ENCODE data around the gene ETV6.

Gene ETV6

DNA sequence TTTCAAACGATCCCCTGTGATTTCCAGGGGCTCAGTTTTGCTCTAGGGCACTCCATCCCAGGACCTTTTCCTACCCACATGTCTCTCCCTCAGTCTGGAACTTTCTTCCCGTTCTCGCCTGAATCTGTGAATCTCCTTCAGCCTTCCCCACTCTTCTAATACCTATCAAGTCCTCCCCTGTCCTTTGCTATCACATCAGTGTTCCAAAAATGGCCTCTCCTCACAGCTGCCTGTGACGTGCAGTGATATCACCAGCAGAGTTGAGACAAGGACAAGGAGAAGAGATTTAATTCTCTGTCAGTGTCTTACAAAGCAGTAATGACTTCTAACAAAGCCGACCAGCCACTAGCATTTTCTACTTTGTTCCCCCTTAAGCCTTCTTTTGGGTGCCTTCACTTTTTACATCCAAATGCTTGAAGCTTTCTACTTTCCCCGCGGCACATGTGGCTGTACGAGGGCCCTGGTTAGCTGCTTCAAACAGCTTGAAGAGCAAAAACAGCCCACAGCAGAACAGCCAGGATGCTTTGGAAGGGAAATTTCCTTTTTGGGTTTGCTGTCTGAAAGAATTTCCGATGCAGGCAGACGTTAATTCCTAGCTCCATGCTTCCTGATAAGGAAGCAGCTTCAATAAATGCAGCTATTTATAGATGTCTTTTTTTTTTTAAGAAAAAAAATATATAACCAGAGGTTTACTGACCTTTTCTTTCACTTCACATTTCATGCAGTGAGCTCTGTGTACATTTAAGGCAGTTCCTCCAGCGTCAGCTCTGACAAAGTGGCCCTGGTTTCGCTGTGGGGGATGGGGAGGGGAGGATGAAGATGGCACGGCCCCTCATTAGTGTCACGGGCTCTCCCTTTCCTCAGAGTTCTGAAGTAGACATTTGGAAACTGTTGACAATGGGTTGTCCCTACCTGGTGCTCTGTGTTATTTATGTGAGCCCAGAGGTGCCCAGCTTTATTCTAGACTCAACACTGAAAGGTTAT lies 109.3 kb downstream of the ETV6 start:
- DNase-seq (ENCODE audit: low read depth in 3 of 3): no peak

DNA sequence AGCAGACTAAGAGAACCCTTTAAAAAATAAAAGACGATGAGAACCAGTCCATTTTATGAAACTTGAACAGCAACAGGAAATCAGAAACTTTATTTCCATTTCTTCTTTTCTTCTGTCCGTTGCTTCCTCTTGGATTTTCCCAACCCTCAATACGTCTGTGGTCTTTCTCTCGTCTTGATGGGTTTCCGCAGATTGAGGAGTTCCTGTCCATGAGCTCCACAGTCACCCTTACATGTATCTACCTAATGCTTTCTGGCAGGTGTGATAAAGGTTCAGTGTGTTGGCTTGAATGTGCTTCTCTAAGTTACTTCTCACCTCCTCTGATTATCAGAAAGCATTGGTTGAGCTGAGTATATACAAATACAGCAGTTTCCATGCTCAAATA lies 110.0 kb downstream of the ETV6 start:
- DNase-seq (ENCODE audit: low read depth in 3 of 3): no peak

DNA sequence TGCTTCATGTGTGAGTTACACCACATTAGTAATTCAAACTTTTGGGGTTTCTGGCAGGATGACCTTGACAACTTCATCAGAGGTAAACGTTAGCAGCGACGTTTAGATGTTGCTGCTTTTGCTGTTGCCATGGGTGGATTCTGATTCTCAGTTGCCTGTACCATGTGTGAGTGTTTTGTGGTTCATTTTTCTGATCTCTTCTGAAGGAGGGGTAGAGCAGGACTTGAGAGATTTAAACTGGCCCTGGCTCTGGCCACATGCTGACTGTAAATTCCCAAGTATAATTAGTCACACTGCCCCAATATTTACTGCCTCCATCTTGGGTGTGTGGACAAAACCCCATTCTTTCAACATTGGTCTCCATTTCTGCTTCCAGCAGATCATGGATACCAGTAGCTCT lies 110.4 kb downstream of the ETV6 start:
- no peak for DNase-seq (ENCODE audit: low read depth in 3 of 3)

DNA sequence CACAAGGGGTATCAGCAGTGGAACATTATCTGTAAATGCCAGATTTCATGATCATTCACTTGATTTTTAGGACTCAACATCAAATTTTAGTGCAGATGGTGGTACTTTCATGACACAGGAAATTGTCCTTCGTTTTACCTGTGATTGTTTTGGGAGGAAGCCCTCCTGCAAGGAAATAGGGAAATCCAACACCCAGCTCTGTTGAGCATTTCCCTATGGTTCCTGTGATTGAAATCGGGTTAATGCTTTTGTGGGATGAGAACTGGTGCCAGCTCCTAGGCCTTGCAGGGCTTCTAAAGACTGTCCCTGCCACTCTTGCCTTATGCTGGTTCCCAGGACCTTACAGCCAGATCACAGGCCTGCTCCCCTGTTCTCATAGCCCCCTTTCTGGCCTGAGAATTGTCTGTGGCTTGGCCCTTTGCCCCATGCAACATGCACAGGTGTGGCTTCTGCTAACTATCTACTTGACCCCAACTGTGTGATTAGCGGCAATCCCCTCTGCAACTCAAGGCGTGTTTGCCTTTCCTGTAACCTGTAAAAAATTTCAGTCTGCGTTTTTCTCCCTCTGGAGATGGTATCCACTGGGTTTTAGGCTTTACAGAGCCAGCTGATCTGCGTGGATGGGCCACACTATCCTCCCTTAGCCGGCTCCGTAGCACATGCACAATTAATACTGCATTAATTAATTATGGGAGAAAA lies 112.5 kb downstream of the ETV6 start:
- DNase-seq (ENCODE audit: low read depth in 3 of 3): no peak

DNA sequence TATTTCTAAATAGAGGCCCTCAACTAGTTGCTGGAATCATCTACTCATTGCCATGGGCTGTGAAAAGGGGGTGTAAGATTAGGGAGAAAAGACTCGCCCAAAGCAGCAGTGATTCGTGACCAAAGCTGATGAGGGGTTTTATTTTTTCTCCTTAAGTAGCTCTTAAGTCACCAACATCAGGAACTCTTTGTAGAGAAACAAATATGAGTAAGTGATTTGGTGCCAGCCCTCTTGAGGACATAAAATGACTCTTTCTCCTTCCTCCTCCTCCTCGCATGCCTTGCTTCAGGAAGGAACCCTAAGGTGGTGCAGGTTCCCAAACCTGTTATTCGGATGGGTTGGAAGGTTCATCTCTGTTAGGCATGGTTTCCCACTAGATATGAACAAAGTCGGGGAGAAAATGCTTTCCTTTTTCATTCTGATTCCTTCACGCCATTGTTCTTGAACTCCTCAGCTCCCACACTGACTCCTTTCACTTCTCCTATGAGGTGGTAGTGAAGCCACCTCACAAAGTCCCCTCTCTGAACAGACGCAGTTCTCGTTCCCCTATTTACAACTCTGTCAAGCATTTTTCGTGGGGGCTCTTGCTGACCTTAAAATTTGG lies 113.4 kb downstream of the ETV6 start:
- no peak for DNase-seq (ENCODE audit: low read depth in 3 of 3)

DNA sequence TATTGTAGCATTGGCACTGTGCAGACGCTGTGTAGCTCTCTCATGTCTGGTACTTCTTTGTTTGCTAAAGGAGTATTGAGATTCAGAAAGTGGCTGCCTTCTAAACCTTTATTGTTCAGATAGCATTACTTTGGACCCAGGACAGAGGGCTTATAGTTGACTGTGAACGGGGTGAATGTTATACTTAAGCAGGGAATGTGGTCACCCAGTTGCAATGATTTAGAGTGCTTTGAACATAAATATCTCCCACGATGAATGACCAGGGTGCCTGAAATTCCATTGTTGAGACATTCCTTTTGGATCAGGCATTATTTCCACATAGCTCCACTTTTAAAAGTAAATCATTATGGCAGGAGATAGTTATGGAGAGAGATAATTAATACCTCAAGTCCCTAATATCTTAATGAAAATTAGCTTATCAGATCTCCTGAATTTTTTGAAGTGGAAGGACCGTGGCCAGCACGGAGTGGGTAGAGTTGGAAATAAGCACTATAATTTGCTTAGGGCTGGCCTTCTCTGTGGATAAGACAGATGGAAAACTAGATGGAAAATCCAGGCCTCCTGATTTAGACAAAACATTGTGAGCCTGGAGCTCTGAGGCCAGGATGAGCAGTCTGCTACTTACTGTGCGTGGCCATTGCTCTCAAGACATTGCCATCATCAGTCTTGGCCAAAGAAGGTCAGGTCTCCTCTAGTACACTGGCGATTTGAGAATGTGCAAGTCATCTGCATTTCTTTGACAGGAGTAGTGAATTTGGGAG lies 114.5 kb downstream of the ETV6 start:
- DNase-seq (ENCODE audit: low read depth in 3 of 3): no peak

DNA sequence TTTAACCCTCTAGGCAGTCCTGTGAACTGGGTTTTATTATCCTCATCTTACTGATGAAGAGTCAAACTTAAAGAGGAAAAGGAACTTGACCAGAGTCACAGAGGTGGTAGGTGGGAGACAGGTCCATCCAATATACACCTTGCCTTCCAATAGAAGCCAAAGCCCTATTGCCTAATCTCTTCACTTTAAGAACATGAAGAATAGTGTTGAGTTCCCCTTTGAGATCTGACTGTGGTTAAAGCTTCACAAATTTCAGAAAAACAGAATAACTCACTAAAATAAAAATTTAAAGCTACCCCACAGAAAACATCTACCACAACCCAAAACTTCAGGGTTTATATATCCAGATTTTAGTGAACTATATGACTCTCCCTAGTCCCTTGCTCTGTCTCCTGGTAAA lies 115.4 kb downstream of the ETV6 start:
- DNase-seq (ENCODE audit: low read depth in 3 of 3): no peak

DNA sequence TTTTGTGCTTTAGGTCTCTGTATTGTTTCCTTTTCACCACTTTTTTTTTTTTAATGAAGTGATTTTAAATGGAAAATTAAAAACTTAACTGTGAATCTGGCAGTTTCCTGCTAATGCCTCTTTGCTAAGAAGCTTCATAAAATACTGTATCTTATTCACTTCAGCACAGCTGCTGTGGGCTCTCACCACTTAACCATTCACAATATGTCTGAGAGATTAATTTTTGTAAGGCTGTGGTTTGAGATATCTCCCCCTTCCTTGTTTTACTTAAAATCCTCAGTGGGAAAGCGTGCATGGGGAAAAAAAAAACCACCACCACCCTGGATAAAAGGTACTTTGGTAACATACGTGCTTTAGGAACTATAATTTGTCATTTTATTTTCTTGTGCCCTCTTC lies 115.9 kb downstream of the ETV6 start:
- DNase-seq (ENCODE audit: low read depth in 3 of 3): no peak

DNA sequence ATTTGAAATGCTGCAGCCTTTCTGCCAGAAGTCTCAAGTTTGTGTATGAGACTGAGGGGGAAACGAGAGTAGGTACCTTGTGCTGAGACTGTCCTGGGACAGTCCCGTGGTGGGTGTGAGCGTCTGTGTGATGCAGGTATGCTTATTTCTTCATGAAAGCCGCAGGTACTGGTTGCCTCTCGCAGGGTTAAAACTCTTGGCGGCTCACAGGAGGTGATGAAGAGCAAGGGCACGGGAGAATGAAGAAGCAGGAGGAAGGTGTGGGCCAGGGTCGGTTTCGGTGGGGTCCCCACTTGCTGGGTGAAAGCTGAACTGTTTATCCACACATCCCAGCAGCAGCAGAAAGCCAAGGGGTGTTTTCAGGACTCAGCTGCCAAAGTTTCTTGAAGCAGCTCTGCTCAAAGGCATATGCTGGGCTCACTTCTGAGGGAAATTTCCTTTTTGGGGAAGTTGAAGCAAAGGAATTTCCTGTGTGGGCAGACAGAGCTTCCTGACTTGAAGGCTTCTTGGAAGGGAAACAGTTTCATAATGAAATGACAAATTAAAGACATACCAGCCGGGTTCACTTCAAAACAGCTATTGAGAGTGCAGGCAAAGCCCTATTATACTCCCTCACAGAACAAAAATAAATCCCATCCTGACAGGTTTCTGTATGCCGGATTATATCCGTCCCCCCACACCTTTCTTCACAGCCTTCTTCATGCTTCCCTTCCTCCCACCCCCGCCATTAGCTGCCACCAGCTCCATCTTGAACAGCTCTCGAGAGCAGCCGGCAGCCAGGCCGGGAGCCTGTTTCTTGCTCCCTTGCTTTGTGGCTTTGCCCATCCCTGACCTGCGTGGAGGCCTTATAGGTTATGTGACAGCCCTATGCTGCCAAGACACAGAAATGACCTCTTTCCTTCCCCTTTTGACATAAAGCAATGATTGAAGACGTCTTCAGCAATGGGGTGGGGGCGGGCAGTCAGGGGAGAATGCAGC lies 116.6 kb downstream of the ETV6 start:
- DNase-seq (ENCODE audit: low read depth in 3 of 3): peak; percentile 18 to 37 (median 37)

DNA sequence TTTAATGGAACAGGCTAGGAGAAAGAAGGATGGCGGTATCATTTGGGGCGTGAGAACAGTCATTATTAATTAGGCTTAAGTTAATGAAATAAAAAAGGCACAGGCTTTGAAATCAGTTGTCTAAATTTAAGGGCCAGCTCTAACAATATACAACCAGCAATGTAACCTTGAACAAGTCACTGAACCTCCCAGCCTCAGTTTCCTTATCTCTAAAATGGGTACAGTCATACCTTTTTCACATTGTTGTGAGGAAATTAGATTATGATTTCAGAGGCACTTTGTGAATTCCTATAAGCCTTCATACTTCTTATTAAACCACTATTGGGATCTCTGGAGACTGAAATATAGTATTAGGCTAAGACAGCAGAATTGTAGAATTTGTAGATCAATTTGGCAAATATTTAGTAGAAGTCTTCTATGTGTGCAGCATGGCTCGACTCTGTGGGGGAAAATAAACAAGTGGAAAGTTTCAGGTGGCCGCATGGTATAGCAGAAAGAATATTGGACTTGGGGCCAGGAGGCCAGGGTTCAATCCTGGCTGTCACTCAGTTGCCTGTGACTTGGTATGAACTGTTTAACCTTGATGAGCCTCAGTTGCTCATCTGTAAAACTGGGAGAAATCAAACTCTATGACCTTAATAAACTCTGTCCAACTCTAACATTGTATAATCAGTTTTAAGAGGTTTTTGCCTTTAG lies 117.7 kb downstream of the ETV6 start:
- no peak for DNase-seq (ENCODE audit: low read depth in 3 of 3)

DNA sequence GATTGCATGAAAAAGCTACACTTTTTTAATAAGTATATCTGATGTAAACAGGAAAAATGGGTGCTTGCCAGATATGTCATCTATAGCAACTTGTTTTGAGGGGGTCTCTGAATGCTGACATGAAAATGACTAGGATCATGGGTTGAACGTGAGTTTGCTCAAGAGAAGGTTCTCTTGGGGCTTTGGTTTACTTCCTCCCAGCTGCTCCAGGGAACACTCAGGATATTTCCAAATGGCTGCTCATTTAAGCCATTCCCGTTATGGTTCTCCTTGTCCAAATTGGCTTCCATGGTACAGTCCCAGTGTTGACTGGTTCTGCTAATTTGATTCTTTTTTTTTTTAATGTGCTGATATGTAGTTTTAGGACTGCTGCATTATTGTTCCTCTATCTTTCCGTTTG lies 118.3 kb downstream of the ETV6 start:
- DNase-seq (ENCODE audit: low read depth in 3 of 3): no peak

DNA sequence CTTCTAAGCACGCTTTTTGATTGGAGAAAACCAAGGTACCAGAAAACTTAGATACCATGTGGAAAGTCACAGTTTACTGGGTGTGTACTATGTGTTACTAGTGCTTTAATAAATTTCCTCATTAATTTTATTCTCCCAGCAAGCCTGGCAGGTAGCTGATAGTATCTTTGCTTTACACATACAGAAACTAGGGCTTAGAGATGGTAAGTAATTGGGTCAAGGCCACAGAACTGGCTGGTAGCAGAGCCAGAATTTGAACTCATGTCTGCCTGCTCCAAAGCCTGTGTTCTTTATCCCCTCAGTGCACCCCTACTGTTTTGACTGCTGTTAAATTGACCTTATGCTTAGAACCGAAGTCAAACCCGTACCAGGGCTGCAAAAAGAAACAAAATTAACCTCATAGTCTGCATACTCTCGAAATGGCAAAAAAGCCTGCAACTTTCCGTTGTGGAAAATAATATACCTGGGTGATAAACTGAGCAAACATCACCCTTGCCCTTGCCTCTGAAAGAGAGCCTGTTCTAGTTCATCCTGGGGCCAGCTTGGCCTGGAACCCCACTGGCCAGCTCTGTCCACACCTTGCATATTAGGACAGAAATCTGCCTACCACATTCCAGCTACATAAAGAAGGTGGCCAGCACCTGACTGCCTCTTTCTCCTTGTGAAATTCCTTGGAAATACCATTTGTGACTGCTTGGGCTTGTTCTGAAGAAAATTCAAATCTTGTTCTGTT lies 118.9 kb downstream of the ETV6 start:
- no peak for DNase-seq (ENCODE audit: low read depth in 3 of 3)

DNA sequence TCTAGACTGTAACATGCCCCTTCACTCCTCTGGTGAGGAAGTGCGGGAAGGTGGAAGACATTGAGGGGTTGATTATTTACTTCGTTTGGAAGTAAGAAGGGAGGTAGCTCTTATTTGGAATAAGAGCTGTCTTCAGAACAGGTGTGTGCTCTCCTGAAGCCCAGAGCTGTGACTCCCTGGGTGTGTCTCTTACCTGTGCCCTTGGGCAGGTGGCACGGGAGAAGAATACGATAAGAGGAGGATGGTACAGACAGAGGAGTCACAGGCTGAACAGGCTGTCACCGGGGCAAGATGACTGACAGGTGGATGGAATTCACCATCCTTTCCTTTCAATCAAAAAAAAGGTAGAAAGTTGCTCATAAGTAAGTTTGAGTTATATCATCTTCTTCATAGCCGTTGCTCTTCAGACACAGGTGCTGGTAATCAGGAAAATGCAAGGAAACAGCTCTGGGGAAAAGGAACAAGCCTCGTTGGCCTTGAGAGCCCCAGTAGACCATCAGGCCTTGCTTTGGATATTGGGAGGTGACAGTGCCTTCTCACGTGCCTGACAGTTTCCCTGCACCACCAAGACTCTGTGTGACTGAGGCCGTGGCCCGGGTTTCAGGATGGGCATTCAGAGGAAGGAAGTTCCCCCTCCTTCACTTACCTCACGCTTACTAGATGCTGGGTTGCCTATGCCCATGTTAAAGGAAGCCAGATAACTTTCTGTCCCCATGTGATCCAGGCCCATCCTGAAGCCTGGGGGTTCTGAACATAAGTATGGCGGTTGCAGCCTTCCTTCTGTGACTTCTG lies 120.4 kb downstream of the ETV6 start:
- DNase-seq (ENCODE audit: low read depth in 3 of 3): no peak

DNA sequence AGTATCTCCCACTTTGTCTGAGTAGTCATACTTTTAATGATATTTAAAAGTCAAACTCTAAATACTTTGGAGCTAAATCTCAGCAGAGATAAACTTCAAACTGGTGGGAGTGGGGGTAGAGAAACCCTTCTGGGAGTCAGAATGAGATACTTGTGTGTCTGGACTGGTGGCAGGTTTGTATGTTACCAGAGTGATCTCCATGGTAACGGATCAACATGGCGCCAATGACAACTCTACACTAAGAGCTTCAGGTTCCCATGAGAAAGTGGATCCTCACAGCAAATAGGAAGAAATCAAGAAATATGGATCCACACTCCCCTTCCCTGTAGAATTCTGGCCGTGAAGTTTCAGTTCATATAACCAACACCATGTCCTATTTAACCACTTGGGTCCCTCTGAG lies 121.9 kb downstream of the ETV6 start:
- DNase-seq (ENCODE audit: low read depth in 3 of 3): no peak

DNA sequence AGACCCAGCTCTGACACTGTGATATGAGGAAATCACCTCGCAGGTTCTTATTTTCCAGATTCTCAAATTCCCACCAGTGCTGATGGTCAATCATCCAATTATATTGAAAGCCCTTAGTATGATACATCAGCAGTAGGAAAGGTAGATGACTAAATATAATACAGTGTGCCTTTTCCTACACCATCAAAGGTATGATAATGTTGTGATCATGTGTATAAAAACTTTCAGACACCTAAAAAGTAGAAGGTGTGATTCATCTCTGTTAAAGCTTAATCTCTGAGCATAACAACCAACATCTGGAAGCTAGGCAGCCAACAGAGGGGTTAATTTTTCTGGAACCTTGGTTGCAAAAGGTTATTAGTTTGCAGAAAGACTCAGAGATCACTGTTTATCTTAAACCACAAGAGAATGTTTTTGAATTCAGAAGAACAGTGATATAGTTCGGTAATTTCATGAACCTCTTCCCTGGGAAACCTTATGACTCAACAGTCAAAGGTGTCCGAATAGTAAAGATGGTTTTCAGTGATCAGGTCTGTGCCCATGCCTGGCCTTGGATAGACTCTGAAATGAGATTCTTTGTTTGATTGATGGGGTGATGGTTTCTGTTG lies 122.5 kb downstream of the ETV6 start:
- no peak for DNase-seq (ENCODE audit: low read depth in 3 of 3)

DNA sequence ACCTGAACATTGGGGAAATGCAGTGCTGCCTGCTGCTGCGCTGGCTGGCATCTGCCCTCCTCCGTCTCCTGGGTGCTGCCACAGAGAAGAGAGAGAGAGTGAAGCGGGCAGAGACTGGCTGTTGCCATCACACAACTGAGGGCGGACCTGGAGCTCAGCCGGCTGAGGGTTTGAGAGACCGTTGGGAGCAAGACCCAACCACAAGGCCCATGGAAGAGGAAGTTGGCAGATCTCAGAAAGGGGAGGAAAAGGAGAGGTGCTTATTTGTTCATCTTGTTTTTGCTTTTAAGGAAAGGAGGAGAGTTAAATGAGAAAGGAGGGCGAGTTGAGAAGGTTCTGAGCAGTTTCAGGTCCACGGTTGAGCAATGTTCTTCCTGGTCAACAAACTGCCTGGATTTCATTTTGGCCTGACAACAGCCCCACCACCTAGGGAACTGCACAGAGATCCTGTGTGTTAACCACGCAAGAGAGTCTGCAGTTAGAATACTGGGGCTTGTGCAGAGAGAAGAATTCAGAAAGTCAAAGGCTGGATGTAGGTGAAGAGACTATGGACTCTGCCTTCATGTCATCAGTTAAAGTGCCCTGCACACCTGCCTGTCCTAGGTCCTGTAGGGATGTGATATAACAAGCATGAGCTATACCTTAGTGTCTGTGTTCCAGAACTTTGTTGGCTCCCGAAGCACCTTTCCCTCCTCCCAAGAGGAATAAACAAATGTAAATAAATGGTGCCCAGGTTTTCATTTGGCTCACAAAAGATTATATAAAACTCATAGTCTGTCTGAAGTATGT lies 124.6 kb downstream of the ETV6 start:
- no peak for DNase-seq (ENCODE audit: low read depth in 3 of 3)

DNA sequence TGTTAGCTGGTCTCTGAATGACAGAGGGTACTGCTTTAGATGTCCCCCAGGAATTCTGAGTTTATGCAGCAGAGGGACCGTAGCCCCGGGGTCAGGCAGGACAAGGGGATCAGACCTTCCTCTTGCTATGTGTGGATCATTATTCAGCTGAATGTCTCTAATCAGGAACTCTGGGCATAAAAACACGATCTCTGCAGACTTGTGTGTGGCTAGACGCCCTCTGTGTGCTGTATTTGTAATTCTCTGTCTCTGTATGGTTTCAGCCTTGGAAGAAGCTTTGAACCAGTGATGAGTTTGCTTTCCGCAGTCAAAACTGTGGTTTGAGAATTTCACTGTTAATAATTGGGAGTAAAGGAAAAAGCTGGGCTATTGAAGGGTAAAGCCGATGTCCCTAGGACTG lies 125.3 kb downstream of the ETV6 start:
- DNase-seq (ENCODE audit: low read depth in 3 of 3): no peak

Data from stimulated activated CD4-positive, alpha-beta T cell treated with anti-CD3 and anti-CD28 coated beads, TNF-alpha, amount 100 ng/mL, for 4 hours (primary cell).